ENCODE data around the gene EXOSC9. TPM values are rescaled to one million over a fixed set of nuclear protein-coding genes. Genes with fewer than 3 reads are reported as not detected.

EXOSC9 gene
- total RNA-seq, 3 donors from 2014 or later, result 12.5 to 16.0 (median 12.6) TPM

- no peaks in the 10 kb centered on the region for H3K36me3 ChIP-seq (ENCODE audit: low read depth)
- no peak for TF ChIP-seq CTCF (IDR thresholded peaks at IDR 0.05)
Observed at GRCh38 chr4:121824171-121824527, 23.0 kb downstream of the EXOSC9 start.

GRCh38 chr4:121824950-121825349 lies 23.8 kb downstream of the EXOSC9 start:
- DNase-seq (peak in 1 of 3 donors; percentile 5), ATAC-seq (no peak)
- no peaks in the 10 kb centered on the region for H3K9me3 ChIP-seq
- H3K4me3 ChIP-seq, result no peak overlapping the region
- no peaks in the 10 kb centered on the region for H3K36me3 ChIP-seq (ENCODE audit: low read depth)
- intact Hi-C loops (cut with DNase I, micrococcal nuclease), result no loop called here
- no peaks in the 10 kb centered on the region for H3K4me1 ChIP-seq (ENCODE audit: low read depth)
- TF ChIP-seq CTCF (IDR thresholded peaks at IDR 0.05), result no peak

More at GRCh38 chr4:121824171-121824527, 23.0 kb downstream of the EXOSC9 start:
- intact Hi-C loops (cut with DNase I, micrococcal nuclease), result no loop called here
- no peaks in the 10 kb centered on the region for H3K9me3 ChIP-seq
- ATAC-seq, result no peak
- H3K4me3 ChIP-seq, result no peak overlapping the region
- H3K4me1 ChIP-seq (ENCODE audit: low read depth), result no peaks in the 10 kb centered on the region
- DNase-seq, result no peak

GRCh38 chr4:121827853-121828252 lies 26.7 kb downstream of the EXOSC9 start:
- intact Hi-C loops (cut with DNase I, micrococcal nuclease), result no loop called here
- Histone ChIP-seq H3K36me3 (ENCODE audit: low read depth) (no peaks in the 10 kb centered on the region), H3K9me3 (no peaks in the 10 kb centered on the region), H3K4me1 (ENCODE audit: low read depth) (no peaks in the 10 kb centered on the region), H3K4me3 (no peak overlapping the region)
- TF ChIP-seq CTCF (IDR thresholded peaks at IDR 0.05), result no peak
- DNase-seq (no peak), ATAC-seq (no peak)

GRCh38 chr4:121829511-121829910 lies 28.4 kb downstream of the EXOSC9 start:
- Histone ChIP-seq H3K4me1 (ENCODE audit: low read depth) (no peaks in the 10 kb centered on the region), H3K9me3 (no peaks in the 10 kb centered on the region), H3K4me3 (no peak overlapping the region), H3K36me3 (ENCODE audit: low read depth) (no peaks in the 10 kb centered on the region)
- intact Hi-C loops (cut with DNase I, micrococcal nuclease), result no loop called here
- DNase-seq, result no peak
- ATAC-seq, result no peak
- no peak for TF ChIP-seq CTCF (IDR thresholded peaks at IDR 0.05)

- Histone ChIP-seq H3K36me3 (ENCODE audit: low read depth) (no peaks in the 10 kb centered on the region), H3K4me3 (no peak overlapping the region), H3K4me1 (ENCODE audit: low read depth) (no peaks in the 10 kb centered on the region), H3K9me3 (no peaks in the 10 kb centered on the region)
- intact Hi-C loops (cut with DNase I, micrococcal nuclease), result no loop called here
- ATAC-seq, result no peak
- no peak for DNase-seq
- no peak for TF ChIP-seq CTCF (IDR thresholded peaks at IDR 0.05)
Observed at GRCh38 chr4:121838136-121838535, 37.0 kb downstream of the EXOSC9 start.

- H3K36me3 ChIP-seq (ENCODE audit: low read depth), result no peaks in the 10 kb centered on the region
- intact Hi-C loops (cut with DNase I, micrococcal nuclease), result no loop called here
Observed at GRCh38 chr4:121842862-121843261, 41.7 kb downstream of the EXOSC9 start.

More at GRCh38 chr4:121842862-121843261, 41.7 kb downstream of the EXOSC9 start:
- DNase-seq, result no peak
- TF ChIP-seq CTCF (IDR thresholded peaks at IDR 0.05), result no peak
- Histone ChIP-seq H3K4me3 (no peak overlapping the region), H3K9me3 (no peaks in the 10 kb centered on the region), H3K4me1 (ENCODE audit: low read depth) (no peaks in the 10 kb centered on the region)
- no peak for ATAC-seq

All from mucosa of descending colon (tissue), 3 donors.